Islet of Langerhans (tissue), 1 donor: ENCODE results near the gene C10orf90.

ENCODE experiments used
- FAIRE-seq: peaks from one replicate; lab custom pipeline; 2011; peaks lifted over from hg19 to GRCh38; lab: Jason Lieb, UNC

Gene C10orf90

DNA sequence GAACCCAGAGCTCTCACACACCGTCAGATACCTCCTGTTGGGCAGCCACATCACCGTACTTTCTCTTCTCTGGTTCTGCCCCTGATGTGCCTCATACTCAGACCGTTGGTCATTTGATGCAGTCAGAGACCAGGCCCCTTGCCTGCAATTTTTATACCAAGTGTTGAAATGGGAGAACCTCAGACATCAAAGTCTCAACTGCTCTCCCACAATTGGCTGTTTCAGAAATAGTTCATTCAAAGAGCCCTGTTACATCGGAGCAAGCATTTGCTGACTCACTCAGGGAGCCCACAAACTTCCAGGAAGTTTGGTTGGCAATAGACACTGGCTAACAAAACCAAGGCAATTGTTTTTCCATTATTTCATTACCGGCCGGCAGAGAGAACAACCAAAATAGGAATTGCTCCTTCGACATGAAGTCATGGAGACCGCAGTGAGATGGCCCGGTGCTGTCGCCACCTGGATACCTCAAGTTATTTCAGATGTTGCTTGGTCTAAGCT is 248.7 kb downstream of the C10orf90 start:
- FAIRE-seq: no peak

DNA sequence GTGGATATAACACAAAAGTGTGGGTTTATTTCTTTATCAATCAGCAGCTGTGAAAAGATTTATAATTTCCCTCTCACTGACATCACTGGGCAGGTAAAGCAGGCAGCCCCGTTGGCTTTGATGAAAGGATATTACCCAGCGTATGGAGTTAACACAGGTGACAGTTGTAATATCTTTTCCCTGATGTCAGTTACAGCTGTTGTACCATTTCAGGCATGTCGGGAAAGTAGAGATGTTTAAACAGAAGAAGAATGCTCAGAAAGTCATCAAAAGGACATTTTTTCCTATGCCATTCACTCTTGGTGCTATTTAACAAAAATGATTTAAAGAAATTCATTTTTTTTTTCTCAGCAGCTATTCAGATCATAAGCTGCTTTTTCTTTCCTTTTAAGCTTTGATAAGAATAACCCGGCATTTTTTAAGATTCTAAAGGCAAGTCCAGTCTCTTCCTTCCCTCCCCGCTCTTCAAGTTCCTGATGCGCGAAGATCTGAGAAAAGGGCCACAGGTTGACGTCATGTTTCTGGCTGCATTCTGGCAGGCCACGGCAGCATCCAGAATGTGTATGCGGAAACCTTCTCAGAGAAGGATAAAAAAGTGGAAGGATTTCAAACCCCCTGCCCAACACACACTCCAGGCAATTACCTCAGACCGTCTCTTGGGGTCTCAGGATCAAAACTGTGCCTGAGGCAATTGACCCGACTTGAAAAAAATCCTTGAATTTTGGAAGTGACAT is 249.8 kb downstream of the C10orf90 start:
- FAIRE-seq: no peak

DNA sequence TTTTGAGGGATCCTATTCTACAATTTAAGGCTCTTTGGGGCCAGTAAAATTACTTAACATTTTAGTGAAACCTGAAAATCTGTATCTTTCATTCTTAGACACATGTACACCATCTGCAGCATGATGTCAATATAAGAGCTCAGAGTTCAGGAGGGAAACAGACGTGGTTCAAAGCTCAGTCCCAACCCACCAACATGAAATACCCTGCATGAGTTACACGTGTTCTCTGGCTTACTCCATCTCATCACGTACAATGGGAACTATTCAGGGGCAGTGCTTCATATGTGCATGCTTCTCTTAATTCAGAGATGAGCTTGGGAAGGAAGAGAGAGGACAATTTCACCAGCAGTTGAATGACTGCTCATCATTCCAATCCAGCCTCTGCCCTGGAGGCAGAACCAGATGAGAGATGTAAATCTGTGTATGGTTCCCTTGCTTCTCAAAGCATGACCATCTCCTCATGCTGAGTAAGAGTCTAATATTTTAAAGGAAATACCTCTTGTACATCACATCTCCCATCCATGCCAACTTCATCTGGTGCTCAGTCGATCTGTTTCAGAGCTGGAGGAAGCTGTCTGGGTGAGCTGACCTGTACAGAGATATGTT is 253.2 kb downstream of the C10orf90 start:
- FAIRE-seq: no peak

DNA sequence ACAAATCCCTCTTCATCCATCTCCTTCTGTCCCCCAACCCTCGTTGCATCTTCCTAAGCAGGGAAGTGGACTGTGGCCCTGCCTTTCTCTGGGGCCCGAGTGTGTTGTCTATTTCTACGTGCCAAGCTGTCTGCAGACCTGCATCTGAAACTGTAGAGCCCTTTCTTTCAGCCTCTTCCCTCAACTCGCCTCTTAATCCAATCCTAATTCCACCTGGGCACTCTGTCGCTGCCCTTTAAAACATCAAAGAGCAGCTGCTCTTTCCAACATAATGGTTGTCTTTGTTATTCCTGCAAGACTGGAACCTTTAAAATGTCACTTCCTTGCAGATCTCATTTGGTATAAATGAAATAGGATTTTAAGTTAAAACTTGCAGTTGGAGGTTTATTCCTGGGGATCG is 260.7 kb downstream of the C10orf90 start:
- no peak for FAIRE-seq

DNA sequence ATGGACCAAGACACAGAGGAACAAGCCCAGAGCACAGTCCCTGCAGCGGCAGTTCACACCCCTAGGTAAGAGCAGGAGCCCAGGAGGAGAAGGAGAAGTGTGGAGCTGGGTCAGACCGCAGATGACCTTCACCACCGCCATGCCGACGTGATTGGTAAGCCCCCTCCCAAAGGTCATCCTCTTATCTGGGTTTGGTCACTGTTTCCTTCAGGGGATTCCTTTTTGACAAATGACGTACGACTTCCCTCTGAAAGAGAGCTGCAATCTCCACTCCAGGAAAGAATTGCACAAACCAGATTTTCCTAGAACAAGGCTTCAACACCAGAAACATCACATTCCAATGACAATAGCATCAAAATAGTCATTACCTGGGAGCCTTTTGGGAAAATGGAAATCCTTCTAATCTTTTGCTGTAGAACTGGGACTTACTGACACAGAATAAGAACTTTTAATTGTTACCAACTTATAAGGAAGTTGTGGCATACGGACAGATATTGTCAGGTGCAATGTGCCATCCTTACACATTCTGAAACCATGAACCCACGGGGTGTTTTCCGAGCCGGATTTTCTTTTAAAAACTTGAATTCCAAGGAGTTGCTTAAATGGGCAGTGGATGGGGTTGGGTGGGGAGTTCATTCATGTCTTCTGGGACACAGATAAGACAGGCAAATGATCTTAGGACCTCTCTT is 261.4 kb downstream of the C10orf90 start:
- FAIRE-seq: no peak

DNA sequence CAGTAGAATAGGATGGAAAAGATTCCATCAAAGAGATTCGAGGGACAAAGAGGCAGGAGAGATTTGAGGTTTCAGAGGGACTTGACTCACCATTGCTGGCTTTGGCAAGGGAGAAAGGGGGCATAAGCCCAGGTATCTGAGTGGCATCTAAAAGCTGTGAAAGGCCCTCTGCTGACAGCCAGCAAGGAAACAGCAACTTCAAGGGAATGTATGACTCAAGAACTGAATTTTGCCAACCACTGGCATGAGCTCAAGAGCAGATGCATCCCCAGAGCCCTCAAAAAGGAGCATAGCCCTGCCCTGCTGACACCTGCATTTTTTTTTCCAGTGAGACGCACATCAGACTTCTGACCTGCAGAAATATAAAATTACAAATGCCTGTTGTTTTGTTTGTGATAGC is 262.7 kb downstream of the C10orf90 start:
- no peak for FAIRE-seq

DNA sequence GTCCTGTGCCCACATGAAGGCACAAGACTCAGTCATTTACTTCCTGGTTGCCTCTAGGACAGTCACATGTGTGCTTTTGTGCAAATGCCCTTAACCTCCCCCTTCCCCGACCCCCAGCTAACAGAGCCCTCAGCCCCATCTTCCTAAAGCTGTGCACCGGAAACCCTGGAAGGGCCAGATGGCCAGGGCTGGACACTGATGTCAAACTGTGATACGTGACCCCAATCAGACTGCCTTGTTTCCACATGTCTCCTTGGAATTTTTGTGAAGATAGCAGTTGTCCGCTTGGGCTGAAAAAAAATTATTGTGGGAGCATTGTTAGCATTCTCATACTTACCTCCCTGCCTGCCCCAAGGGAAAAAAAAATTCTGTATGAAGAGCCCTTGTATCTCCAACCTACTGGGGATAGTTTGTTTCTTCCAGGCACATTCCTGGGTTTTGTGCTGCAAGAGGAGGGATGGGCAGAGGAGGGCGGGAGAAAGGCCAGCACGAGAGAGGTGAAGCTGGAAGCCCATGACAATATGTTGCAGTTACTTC is 265.2 kb downstream of the C10orf90 start:
- FAIRE-seq: no peak

DNA sequence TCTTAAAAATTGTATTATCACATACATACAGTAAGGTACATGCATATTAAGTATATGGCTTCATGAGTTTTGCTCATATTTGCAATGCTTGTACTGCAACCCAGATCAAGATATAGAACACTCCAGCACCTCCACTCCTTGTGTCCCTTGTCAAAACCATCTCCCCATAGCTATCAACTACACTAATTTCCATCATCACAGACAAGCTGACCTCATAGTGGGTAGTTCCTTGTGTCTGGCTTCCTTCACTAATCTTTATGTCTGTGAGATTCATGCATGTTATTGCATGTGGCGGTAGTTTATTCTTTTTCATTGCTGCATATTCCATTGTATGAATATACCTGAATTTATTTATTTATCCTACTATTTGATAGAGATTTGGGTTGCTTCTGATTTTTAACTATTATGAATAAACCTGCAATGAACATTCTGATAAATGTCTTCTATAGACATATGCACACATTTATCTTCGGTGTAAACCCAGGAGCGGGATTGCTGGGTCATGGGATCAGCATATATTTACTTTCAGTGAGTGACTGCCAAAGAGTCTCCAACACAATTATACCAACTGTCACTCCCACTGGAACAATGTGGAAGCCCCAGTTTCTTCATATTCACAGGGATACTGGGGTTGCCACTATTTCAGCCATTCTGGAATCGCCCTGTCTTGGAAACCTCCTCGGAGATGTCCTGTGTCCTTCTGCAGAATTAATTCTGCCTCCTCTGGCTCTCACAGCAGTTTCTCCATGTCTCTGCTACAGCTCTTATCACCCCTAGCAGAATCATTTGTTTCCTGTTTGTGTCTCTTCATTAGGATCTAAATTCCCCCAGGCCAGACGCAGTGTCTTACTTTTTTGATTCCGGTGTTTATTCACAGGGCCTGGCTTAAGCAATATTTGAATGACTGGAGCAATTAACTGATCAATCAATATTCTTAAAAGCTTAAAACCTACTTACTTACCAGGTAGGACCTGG is 267.5 kb downstream of the C10orf90 start:
- FAIRE-seq: no peak

DNA sequence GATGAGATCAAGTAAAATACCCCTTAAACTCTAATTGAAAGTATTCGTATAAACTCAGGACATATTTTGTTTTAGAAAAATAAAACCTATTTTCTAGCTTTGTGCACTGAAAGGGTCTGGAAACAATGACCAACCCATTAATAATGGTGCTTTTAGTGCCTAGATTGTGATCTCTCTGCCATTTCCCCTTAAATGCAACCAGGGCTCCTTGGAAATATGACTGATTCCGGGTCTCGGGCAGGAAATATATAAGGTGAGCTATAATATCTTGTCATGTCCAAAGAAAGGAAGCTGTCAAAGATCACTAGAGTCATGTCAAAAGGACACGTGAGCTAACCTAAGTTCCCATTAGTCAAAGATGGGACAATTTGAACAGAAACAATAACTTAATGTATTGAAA is 269.9 kb downstream of the C10orf90 start:
- FAIRE-seq: no peak

DNA sequence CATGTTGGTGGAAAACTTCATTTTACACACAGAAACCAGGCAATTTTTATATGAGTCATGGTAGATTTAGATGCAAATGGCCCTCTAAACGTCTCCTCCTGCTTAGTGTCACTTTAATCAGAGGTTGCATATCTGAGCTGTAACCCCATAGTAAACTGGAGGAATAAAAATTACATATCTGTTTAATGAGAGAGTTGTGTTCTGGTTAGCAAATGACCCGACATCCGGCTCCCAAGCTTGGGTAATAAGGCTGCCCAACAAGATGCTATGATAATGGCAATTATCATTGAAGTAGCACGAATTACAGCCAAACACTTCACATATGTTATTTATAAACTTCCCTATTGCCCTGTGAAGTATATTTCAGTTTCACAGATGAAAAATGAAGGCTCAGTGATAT is 271.6 kb downstream of the C10orf90 start:
- no peak for FAIRE-seq

DNA sequence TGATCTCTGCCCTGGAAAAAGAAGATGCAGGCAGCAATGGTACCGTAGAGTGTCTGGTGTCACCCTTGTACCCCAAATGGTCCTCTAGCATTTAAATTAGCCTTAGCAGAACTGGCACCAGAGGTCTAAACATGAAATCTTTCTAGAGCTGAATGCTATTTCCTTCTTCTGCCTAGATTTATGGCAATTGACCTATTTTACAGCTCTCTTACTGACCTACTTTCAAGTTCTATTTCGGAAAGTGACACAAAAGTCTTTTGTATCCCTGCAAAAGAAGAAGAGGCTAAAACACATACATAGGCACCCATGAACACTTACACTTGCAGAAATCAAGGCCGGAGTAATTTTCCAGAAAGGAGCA is 272.1 kb downstream of the C10orf90 start:
- no peak for FAIRE-seq

DNA sequence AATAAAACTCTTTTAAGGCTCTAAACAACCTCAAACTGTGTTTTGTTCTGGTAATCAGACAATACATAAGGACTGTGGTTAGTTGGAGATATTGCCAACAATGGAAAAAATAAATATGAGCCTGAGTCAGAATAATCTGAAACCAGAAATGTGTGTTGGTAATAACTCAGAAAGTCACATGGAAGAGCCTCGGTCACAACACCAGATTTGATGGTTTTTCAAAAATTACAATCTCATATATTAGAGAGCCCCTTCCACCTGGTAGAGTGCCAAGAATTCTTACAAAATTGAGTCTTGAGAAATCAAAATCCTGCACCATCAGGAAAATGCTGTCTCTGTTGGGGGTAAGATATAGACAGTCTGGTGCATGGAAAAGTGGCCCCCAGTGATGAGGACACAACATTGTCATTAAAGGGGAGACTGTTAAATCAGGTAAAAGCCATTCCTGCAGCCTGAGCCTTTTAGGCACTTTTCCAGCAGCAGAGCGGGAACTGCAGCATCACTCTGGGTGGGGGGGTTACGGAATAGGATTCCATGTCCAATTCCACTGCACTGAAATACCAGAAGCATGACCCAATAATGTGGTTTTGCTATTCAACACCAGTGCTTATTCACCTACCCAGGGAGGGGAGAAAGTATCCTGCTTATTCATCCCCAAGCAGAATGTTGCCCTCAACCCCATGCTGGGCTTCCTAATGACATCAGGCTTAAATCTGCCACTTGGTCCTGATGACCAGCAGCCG is 272.7 kb downstream of the C10orf90 start:
- FAIRE-seq: no peak

DNA sequence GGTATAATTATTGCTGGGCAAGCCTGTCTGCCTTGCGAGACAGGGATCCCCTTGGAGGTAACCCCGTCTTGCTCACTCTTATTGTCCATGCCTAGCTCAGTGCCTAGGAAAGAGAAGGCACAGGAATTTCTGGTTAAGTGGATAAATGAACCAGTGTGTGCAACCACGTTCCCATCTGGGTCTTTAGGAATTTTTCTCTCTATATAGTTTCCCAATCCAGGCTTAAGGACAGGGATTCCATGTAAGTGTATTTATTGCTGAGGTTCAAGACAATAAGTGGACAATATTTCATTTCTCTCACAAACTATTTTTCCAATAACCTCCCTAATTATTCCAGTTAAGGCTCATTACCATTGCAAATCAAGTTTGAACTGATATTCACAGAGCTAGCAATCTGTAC is 273.3 kb downstream of the C10orf90 start:
- no peak for FAIRE-seq

DNA sequence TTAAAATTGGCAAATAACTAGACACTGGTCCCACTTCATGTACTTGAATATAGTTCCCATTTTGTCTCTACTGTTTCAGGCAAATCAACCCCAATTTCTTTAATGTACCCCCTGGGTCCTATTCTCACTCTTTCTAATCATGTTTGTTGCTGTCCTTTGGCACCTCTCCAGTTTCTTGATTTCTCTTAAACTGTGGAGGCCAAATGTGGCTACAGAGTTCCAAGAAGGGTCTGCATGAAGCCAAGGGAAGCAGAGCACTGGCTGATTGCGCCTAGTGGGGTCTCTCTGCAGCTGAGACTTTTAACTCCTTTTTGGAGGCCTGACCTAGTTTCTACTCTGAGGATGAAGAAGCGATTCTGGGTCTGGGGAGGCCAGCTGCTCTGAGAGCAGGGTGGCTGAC is 275.5 kb downstream of the C10orf90 start:
- no peak for FAIRE-seq

DNA sequence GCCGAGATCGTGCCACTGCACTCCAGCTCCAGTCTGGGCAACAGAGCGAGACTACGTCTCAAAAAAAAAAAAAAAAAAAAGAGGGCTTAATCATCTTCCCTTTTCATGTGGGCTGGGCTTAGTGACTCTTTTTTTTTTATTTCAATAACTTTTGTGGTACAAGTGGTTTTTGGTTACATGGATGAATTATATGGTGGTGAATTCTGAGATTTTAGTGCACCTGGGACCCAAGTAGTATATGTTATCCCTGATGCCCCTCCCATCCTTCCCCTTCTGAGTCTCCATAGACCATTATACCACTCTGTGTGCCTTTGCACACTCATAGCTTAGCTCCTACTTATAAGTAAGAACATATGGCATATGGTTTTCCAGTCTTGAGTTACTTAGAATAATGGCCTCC is 277.4 kb downstream of the C10orf90 start:
- no peak for FAIRE-seq

DNA sequence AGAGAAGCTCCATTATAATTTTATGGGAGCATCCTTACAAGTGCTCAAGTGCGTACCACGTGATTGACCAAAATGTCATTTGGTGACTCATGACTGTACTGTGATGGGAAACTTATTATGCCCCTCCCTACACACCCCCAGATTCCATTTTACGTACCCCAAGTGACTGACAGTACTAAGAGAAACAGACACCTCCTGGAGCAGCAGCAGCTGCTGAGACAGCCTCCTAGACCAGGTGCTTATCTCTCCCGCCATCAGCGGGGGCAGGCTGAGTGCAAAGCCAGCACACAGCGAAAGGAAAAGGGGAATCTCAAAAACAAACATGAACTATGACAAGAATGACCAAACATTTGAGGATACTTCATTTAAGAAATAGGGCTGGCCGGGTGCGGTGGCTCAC is 278.0 kb downstream of the C10orf90 start:
- FAIRE-seq: no peak

DNA sequence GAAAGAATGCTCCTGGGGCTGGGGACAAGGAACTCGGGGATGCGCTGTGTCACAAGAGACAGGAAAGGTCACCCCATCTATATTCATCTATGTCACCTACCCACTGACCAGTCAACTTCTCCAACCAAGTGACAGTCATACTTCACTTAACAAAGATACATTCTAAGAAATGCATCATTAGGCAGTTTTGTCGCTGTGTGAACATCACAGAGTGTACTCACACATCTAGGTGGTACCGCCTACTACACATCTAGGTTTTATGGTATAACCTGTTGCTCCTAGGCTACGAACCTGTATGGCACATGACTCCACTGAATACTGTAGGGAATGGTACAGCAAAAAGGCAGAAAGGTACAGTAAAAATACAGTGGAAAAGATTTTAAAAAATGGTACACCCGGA is 278.4 kb downstream of the C10orf90 start:
- FAIRE-seq: no peak

DNA sequence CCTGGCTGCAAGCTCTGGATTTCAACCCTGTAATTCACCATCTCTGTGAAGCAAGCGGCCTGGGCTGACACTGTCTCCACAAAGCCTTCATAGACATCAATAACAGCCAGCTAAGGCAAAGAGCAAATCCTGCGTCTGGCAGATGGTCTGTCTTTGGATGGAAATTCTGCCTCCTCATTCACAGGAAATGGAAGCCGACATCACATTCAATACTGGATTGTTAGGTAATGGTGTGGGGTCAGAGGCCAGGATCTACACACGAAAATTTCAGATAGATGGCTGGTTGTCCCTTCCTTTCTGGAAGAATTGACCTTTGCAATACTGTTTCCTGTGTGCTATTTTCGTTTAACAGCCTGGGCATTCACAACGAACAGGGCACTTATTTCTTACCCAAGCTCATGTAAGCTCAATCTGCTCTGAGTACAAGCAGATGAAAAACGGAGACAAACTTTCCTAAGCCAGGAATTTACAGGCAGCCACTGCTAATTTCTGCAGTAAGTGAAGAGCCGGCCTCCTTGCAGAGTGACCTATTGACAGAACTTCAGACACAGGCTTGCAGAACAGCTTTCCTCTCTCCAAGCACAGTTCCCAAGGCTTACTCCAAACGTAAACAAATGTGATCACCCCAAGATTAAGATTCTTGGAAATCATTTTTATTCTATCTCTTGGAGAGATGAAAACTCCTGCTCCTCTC is 279.2 kb downstream of the C10orf90 start:
- no peak for FAIRE-seq

DNA sequence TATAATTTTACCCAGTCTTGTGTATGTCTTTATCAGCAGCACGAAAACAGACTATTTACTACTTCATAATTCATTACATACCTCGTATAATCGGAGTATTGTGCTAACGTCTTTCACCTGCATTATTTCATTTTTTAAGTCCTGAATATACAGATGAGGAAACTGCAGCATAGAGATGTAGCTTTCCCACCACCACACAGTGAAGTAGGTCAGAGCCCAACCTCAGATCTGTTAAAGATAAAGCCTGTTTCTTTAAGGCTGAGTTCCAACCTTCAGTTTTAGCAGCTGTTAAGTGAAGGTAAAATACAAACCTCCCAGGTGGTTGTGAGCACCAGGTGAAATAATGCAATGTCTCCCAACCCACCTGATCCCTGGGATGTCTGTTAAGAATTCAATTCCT is 280.2 kb downstream of the C10orf90 start:
- no peak for FAIRE-seq
